SU-DHL-6 (cell line): ENCODE data around the gene ERVFRD-1.

ENCODE experiments used
- H2AFZ ChIP-seq: fragments of 200-600 bp; sonication (generic); 2 replicates; pipeline ENCODE4 v1.6.1; 2014; ENCODE audit warnings: low read depth, mild to moderate bottlenecking, moderate library complexity, mixed read lengths, antibody characterized with exemption, low read length; ENCODE audit not compliant: severe bottlenecking
- H3F3A ChIP-seq: fragments of 200-600 bp; shearing (Covaris generic); 2 replicates; pipeline ENCODE4 v1.6.0; 2016; ENCODE audit warnings: antibody characterized with exemption, mild to moderate bottlenecking; ENCODE audit not compliant: insufficient read depth
- H3K27ac ChIP-seq: fragments of 200-600 bp; sonication (generic); 2 replicates; pipeline ENCODE4 v1.5.1; 2016; ENCODE audit warnings: low read depth, mild to moderate bottlenecking, low read length, moderate library complexity, mixed read lengths
- H3K27me3 ChIP-seq: fragments of 200-600 bp; sonication (generic), shearing (Covaris generic); 2 replicates; pipeline ENCODE4 v1.6.0; 2014; ENCODE audit warnings: mild to moderate bottlenecking, low read length
- H3K36me3 ChIP-seq: fragments of 200-600 bp; sonication (generic); 2 replicates; pipeline ENCODE4 v1.6.1; 2014; ENCODE audit warnings: mild to moderate bottlenecking, low read length, mixed read lengths
- H3K4me2 ChIP-seq: fragments of 300-600, 200-600 bp; shearing (Covaris generic), sonication (generic); 2 replicates; pipeline ENCODE4 v1.6.0; 2014; ENCODE audit warnings: low read length, low read depth, mild to moderate bottlenecking; ENCODE audit not compliant: poor library complexity, severe bottlenecking
- H3K4me3 ChIP-seq: fragments of 200-600 bp; sonication (generic); 2 replicates; pipeline ENCODE4 v1.5.1; 2014; ENCODE audit warnings: antibody characterized with exemption, low read length, mild to moderate bottlenecking, mixed read lengths; ENCODE audit not compliant: insufficient read depth, poor library complexity, severe bottlenecking
- H3K79me2 ChIP-seq: fragments of 200-600 bp; sonication (generic); 2 replicates; pipeline ENCODE4 v1.6.1; 2014; ENCODE audit warnings: mild to moderate bottlenecking, low read length, moderate library complexity; ENCODE audit not compliant: insufficient read depth
- H3K9ac ChIP-seq: fragments of 200-600 bp; sonication (generic); 2 replicates; pipeline ENCODE4 v1.7.0; 2014; ENCODE audit warnings: mild to moderate bottlenecking, low read length
- H3K9me2 ChIP-seq: fragments of 200-600 bp; sonication (generic); replicated peaks from 2 replicates; pipeline ENCODE4 v1.6.1; 2014; ENCODE audit warnings: low read length; ENCODE audit not compliant: insufficient read depth
- H3K9me3 ChIP-seq: fragments of 200-600 bp; sonication (generic); 2 replicates; pipeline ENCODE4 v1.6.1; 2014; ENCODE audit warnings: low read length, mixed read lengths; ENCODE audit not compliant: insufficient read depth
- H4K20me1 ChIP-seq: fragments of 200-600 bp; sonication (generic); 2 replicates; pipeline ENCODE4 v1.6.1; 2014; ENCODE audit warnings: low read depth, mild to moderate bottlenecking, antibody characterized with exemption, low read length, moderate library complexity, mixed read lengths
- CTCF ChIP-seq: fragments of 200-600 bp; sonication (generic); IDR thresholded peaks from one replicate; pipeline ENCODE4 v1.5.1; 2017; ENCODE audit warnings: antibody characterized with exemption, mild to moderate bottlenecking, low read length, moderate library complexity; ENCODE audit not compliant: insufficient read depth, poor library complexity, severe bottlenecking
- EZH2phosphoT487 ChIP-seq: fragments of 200-600 bp; sonication (generic), shearing (Covaris generic); conservative IDR thresholded peaks from 2 replicates; pipeline ENCODE4 v1.6.1; 2018; ENCODE audit warnings: mild to moderate bottlenecking, antibody characterized with exemption, low read length, moderate library complexity, mixed read lengths

Gene ERVFRD-1

GRCh38 chr6:11056871-11057270, 54.7 kb downstream of the ERVFRD-1 start:
- no peaks in the 10 kb centered on the region for H3K9me3 ChIP-seq
- H3K9me2 ChIP-seq = no peaks in the 10 kb centered on the region
- no peak overlapping the region for H3K4me3 ChIP-seq
- no peak overlapping the region for H3K9ac ChIP-seq
- H3F3A ChIP-seq = no peaks in the 10 kb centered on the region
- no peaks in the 10 kb centered on the region for H3K27me3 ChIP-seq
- no peaks in the 10 kb centered on the region for H3K36me3 ChIP-seq
- H3K27ac ChIP-seq = no peak overlapping the region
- TF ChIP-seq EZH2phosphoT487 = no peak
- TF ChIP-seq CTCF = no peak
- no peak overlapping the region for H3K4me2 ChIP-seq
- H4K20me1 ChIP-seq = no peaks in the 10 kb centered on the region
- no peaks in the 10 kb centered on the region for H3K79me2 ChIP-seq
- no peak overlapping the region for H2AFZ ChIP-seq

- Histone ChIP-seq H2AFZ (no peak overlapping the region), H3F3A (no peaks in the 10 kb centered on the region), H3K27ac (no peak overlapping the region), H3K9me2 (no peaks in the 10 kb centered on the region), H3K36me3 (no peaks in the 10 kb centered on the region), H3K4me2 (no peak overlapping the region), H3K27me3 (no peaks in the 10 kb centered on the region), H4K20me1 (no peaks in the 10 kb centered on the region), H3K9me3 (no peaks in the 10 kb centered on the region), H3K4me3 (no peak overlapping the region), H3K9ac (no peak overlapping the region), H3K79me2 (no peaks in the 10 kb centered on the region)
- no peak for TF ChIP-seq CTCF
- no peak for TF ChIP-seq EZH2phosphoT487
Observed at GRCh38 chr6:11055127-11055627, 56.3 kb downstream of the ERVFRD-1 start.

- Histone ChIP-seq H3K27ac (no peak overlapping the region), H3K9me3 (no peaks in the 10 kb centered on the region), H3K4me2 (no peak overlapping the region), H3K27me3 (no peaks in the 10 kb centered on the region), H3K9me2 (no peaks in the 10 kb centered on the region), H2AFZ (no peak overlapping the region), H3K4me3 (no peak overlapping the region), H3F3A (no peaks in the 10 kb centered on the region), H3K9ac (no peak overlapping the region), H4K20me1 (no peaks in the 10 kb centered on the region), H3K36me3 (no peaks in the 10 kb centered on the region), H3K79me2 (no peaks in the 10 kb centered on the region)
- no peak for TF ChIP-seq CTCF
- TF ChIP-seq EZH2phosphoT487 = no peak
Observed at GRCh38 chr6:11054722-11055121, 56.8 kb downstream of the ERVFRD-1 start.
